HCT116 (cell line): ENCODE data around the gene GAD2. TPM values are rescaled to one million over a fixed set of nuclear protein-coding genes. Genes with fewer than 3 reads are reported as not detected.

Source experiments
- ATAC-seq: fragments of 200-7000 bp; cut with Tn5 transposase; 2 replicates; pipeline ENCODE4 v1.9.1; 2020; ENCODE audit warnings: mild to moderate bottlenecking, moderate library complexity
- BruUV-seq: library from RNA; stranded (reverse); fragments of 400-500 nt; replicated peaks from 2 replicates; lab custom pipeline; 2021; lab: Mats Ljungman, UMichigan
- CTCF ChIA-PET: fragments of 300-600 bp; sonication (Branson Sonifier 250); formaldehyde crosslinking; loops from one replicate; lab custom pipeline; 2021; ENCODE audit warnings: antibody characterized with exemption; lab: Charles Lee
- POLR2A ChIA-PET: fragments of 300-600, 350-600 bp; sonication (Branson Sonifier 250); formaldehyde crosslinking; loops from one replicate; lab custom pipeline; 2021; ENCODE audit warnings: antibody characterized with exemption; lab: Charles Lee
- RAD21 ChIA-PET, 2 experiments: fragments of 300-600 bp; sonication (Branson Sonifier 250); formaldehyde crosslinking; loops; one replicate each; lab custom pipeline; 2023; ENCODE audit warnings: low total read pairs in 2 of 2; ENCODE audit not compliant: uncharacterized antibody in 2 of 2, unreplicated experiment in 2 of 2, low non-redundant PET in 1 of 2; lab: Charles Lee
- DNase-seq: peaks from one replicate; pipeline ENCODE4 v3.0.0-alpha.2; 2010; ENCODE audit warnings: low read depth, low spot score
- H2AFZ ChIP-seq: fragments of 200-600 bp; shearing (Covaris generic), sonication (generic); 2 replicates; pipeline ENCODE4 v1.6.1; 2017; ENCODE audit warnings: low read depth, mixed run types, mixed read lengths, antibody characterized with exemption, low read length; ENCODE audit not compliant: poor library complexity, severe bottlenecking
- H3K27ac ChIP-seq: 2 replicates; pipeline ENCODE4 v1.5.1; 2012; ENCODE audit warnings: low read depth, low read length
- H3K27me3 ChIP-seq: fragments of 200-600 bp; sonication (generic); 2 replicates; pipeline ENCODE4 v1.6.1; 2016; ENCODE audit warnings: mixed run types, low read length, mixed read lengths; ENCODE audit not compliant: insufficient read depth
- H3K36me3 ChIP-seq, 2 experiments: fragments of 200-500 bp in 1 of 2; fragments of 200-600 bp in 1 of 2; sonication (Bioruptor generic) in 1 of 2; sonication (generic) in 1 of 2; 2 replicates each; pipeline versions ENCODE4 v1.5.1 to v1.6.1; 2014 to 2016; ENCODE audit warnings: low read length in 2 of 2, inconsistent platforms in 1 of 2, mixed read lengths in 1 of 2, mixed run types in 1 of 2; ENCODE audit not compliant: insufficient read depth in 2 of 2, control insufficient read depth in 1 of 2
- H3K4me1 ChIP-seq, 2 experiments: fragments of 200-600 bp in 1 of 2; sonication (generic) in 1 of 2; 2 replicates each; pipeline versions ENCODE4 v1.5.1 to v1.6.1; 2012 to 2017; ENCODE audit warnings: low read length in 2 of 2, inconsistent platforms in 1 of 2, mild to moderate bottlenecking in 1 of 2, mixed read lengths in 1 of 2, mixed run types in 1 of 2, moderate library complexity in 1 of 2; ENCODE audit not compliant: insufficient read depth in 2 of 2, control insufficient read depth in 1 of 2
- H3K4me2 ChIP-seq: fragments of 200-600 bp; sonication (generic); 2 replicates; pipeline ENCODE4 v1.6.1; 2017; ENCODE audit warnings: mixed run types, low read length, mixed read lengths
- H3K4me3 ChIP-seq, 2 experiments: fragments of 200-600 bp in 1 of 2; sonication (generic) in 1 of 2; replicated peaks in 1 of 2; 2 replicates each; pipeline ENCODE4 v1.5.1; 2011 to 2016; ENCODE audit warnings: low read length in 2 of 2, control low read depth in 1 of 2, low read depth in 1 of 2, mild to moderate bottlenecking in 1 of 2, mixed read lengths in 1 of 2, mixed run types in 1 of 2
- H3K79me2 ChIP-seq: fragments of 200-600 bp; sonication (generic); 2 replicates; pipeline ENCODE4 v1.6.1; 2017; ENCODE audit warnings: mild to moderate bottlenecking, mixed run types, low read length, moderate library complexity, mixed read lengths; ENCODE audit not compliant: insufficient read depth
- H3K9ac ChIP-seq: fragments of 200-600 bp; sonication (generic); 2 replicates; pipeline ENCODE4 v1.6.1; 2016; ENCODE audit warnings: low read length, mixed read lengths
- H3K9me2 ChIP-seq: fragments of 200-600 bp; sonication (generic), shearing (Covaris generic); 2 replicates; pipeline ENCODE4 v1.6.1; 2017; ENCODE audit warnings: mixed run types, mild to moderate bottlenecking, moderate library complexity; ENCODE audit not compliant: insufficient read depth
- H3K9me3 ChIP-seq, 2 experiments: fragments of 200-500 bp in 1 of 2; fragments of 200-600 bp in 1 of 2; sonication (Bioruptor generic) in 1 of 2; sonication (generic) in 1 of 2; 2 replicates each; pipeline ENCODE4 v1.6.1; 2014 to 2017; ENCODE audit warnings: low read length in 2 of 2, mixed read lengths in 2 of 2, inconsistent platforms in 1 of 2, low read depth in 1 of 2, mild to moderate bottlenecking in 1 of 2, mixed run types in 1 of 2, moderate library complexity in 1 of 2; ENCODE audit not compliant: control insufficient read depth in 1 of 2, insufficient read depth in 1 of 2
- H4K20me1 ChIP-seq: fragments of 200-600 bp; sonication (generic), shearing (Covaris generic); 2 replicates; pipeline ENCODE4 v1.6.1; 2017; ENCODE audit warnings: mixed run types, mild to moderate bottlenecking, moderate library complexity; ENCODE audit not compliant: insufficient read depth
- ATF3 ChIP-seq: IDR thresholded peaks from 2 replicates; pipeline ENCODE4 v1.6.1; 2012
- CBX3 ChIP-seq: IDR thresholded peaks from 2 replicates; pipeline ENCODE4 v1.6.1; 2012; ENCODE audit warnings: low read depth
- EGR1 ChIP-seq: IDR thresholded peaks from 2 replicates; pipeline ENCODE4 v1.6.1; 2012; ENCODE audit warnings: low read depth
- EZH2 ChIP-seq: fragments of 200-600 bp; sonication (generic); IDR thresholded peaks from 2 replicates; pipeline ENCODE4 v1.6.1; 2017; ENCODE audit warnings: antibody characterized with exemption, mixed run types
- EZH2phosphoT487 ChIP-seq: fragments of 200-600 bp; IDR thresholded peaks from 2 replicates; pipeline ENCODE4 v1.6.1; 2018; ENCODE audit warnings: antibody characterized with exemption, borderline replicate concordance
- JUND ChIP-seq: IDR thresholded peaks from 2 replicates; pipeline ENCODE4 v1.6.1; 2012
- MAX ChIP-seq: IDR thresholded peaks from 2 replicates; pipeline ENCODE4 v1.6.1; 2012
- REST ChIP-seq: IDR thresholded peaks from 2 replicates; pipeline ENCODE4 v1.6.1; 2012; ENCODE audit warnings: low read depth
- SIN3A ChIP-seq: IDR thresholded peaks from 2 replicates; pipeline ENCODE4 v1.6.1; 2012; ENCODE audit warnings: low read depth
- TCF7L2 ChIP-seq: IDR thresholded peaks from 2 replicates; pipeline ENCODE4 v1.7.0; 2011; ENCODE audit warnings: borderline replicate concordance, inconsistent platforms; ENCODE audit not compliant: insufficient read depth, insufficient read length; ENCODE audit errors: extremely low read depth
- intact Hi-C: fragments of 100-400 bp; cut with micrococcal nuclease; formaldehyde crosslinking; loops from 2 replicates; pipeline ENCODE4 v1.10.0; 2022
- total RNA-seq: library from RNA; stranded (reverse); gene quantifications from one replicate; pipeline ENCODE4 v1.2.1, GENCODE V29; 2021; ENCODE audit not compliant: unreplicated experiment

The GAD2 gene
- total RNA-seq, 1 experiment from 2014 or later = not detected

- ATAC-seq (no peak), DNase-seq (no peak)
- RAD21 ChIA-PET = no interaction called here
- Histone ChIP-seq H3K4me3 (no peak overlapping the region), H3K27ac (no peak overlapping the region), H3K4me2 (no peak overlapping the region), H4K20me1 (no peaks in the 10 kb centered on the region), H3K9me3 (no peaks in the 10 kb centered on the region)
- POLR2A ChIA-PET = no interaction called here
- CTCF ChIA-PET = no interaction called here
- intact Hi-C loops = no loop called here
- no peak for TF ChIP-seq SIN3A
- TF ChIP-seq REST = no peak
- no peak for TF ChIP-seq JUND
- no peak for TF ChIP-seq EZH2
- no peak for TF ChIP-seq MAX
- TF ChIP-seq CBX3 = no peak
- no peak for TF ChIP-seq ATF3
- TF ChIP-seq TCF7L2 = no peak
- no peak for TF ChIP-seq EZH2phosphoT487
- no peak for TF ChIP-seq EGR1
- TF ChIP-seq, all 23 proteins: peak for 0
- BruUV-seq = no TSS peak
- Histone ChIP-seq H3K4me1 (no peaks in the 10 kb centered on the region), H3K9me2 (no peaks in the 10 kb centered on the region), H2AFZ (no peak overlapping the region), H3K9ac (no peak overlapping the region), H3K36me3 (no peaks in the 10 kb centered on the region), H3K27me3 (peaks cover 38% of the 10 kb centered on the region; the same call in 1 of the 2 replicates), H3K79me2 (no peaks in the 10 kb centered on the region)
Measured at GRCh38 chr10:26243351-26243720, 26.8 kb downstream of the GAD2 start.
